ENCODE results near the gene LRRFIP2. TPM values are rescaled to one million over a fixed set of nuclear protein-coding genes. Genes with fewer than 3 reads are reported as not detected.

Gene LRRFIP2
- total RNA-seq, 1 experiment from 2014 or later = 48.7 TPM

DNA sequence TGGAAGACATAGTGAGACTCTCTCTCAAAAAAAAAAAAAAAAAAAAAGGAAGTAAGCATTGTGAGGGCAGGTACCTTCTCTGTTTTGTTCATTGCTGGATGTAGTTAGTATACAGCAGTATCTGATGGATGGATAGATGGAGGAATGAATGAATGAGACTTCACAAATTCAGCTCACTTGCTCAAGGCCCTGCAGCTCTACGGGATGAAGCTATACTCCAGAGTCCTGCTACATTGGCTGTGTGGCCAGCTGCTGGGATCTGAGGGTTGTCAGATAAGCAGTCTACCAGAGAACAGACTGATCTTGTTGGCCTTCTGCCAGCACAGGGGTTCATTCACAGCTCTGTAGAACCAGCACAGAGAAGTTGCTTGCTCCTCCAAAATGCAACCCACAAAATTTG is 146.1 kb downstream of the LRRFIP2 start:
- DNase-seq (ENCODE audit: low read depth) = no peak

DNA sequence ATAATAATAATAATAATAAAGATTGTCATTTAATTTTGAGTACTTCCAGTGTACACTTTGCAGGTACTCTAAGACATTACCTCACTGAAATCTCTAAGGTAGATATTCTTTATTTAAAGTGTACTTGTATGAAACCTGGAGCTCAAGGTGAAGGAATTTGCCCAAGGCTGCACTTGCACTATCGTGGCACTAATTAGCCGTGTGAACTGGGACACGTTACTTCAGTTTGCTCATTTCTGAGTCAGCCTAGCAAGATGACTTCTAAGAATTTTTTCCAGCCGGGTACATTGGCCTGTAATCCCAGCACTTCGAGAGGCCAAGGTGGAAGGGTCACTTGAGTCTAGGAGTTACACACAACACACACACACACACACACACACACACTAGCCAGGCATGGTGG is 147.5 kb downstream of the LRRFIP2 start:
- no peak for DNase-seq (ENCODE audit: low read depth)

GRCh38 chr3:37025561-37026335 is 148.6 kb downstream of the LRRFIP2 start:
- DNase-seq (ENCODE audit: low read depth) = no peak

GRCh38 chr3:37024820-37025405 is 149.5 kb downstream of the LRRFIP2 start:
- no peak for DNase-seq (ENCODE audit: low read depth)

- no peak for DNase-seq (ENCODE audit: low read depth)
These were observed 150.3 kb downstream of the LRRFIP2 start for GRCh38 chr3:37024092-37024491.

- no peak for DNase-seq (ENCODE audit: low read depth)
These were observed 156.7 kb downstream of the LRRFIP2 start for GRCh38 chr3:37017683-37018082.

DNA sequence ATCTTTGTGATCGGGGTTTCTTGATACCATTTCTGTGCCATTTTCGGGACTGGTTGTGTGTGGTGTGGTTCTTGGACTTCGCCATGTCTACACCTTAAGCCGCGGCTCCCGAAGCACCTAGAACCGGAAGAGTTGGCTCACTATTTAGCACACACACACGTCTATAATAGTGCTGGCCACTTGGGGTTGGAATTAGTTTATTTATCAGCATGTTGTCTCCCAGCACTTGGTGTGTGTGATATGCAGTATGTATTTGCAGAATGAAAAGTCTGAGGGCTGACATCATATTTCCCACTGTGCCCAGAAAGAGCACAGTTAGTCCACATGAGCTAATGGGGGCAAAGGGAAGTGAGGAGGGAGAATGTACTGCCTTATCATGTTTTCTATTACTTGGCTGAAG is 157.5 kb downstream of the LRRFIP2 start:
- DNase-seq (ENCODE audit: low read depth) = no peak

- no peak for DNase-seq (ENCODE audit: low read depth)
These were observed 158.7 kb downstream of the LRRFIP2 start for GRCh38 chr3:37015642-37016041.

- DNase-seq (ENCODE audit: low read depth) = no peak
These were observed 159.8 kb downstream of the LRRFIP2 start for GRCh38 chr3:37014620-37015019.

Small RNA genes lying within 50 kb of the gene (small RNA-seq; reads per million reads assigned to genes)
- gene RF00019 = not detected
- gene RNU6-1301P = not detected

Other genes starting within 250 kb of the LRRFIP2 start
- gene TRANK1, start 229.5 kb downstream of the LRRFIP2 start, total RNA-seq (2014; rRNA removed; shearing (Covaris generic)) = 0.97 and 1.4 TPM in 2 replicates
- gene EPM2AIP1, start 181.5 kb downstream of the LRRFIP2 start, total RNA-seq (2014; rRNA removed; shearing (Covaris generic)) = 7.2 and 9.8 TPM in 2 replicates
- 56.9 and 70.2 TPM in 2 replicates for gene MLH1, start 181.1 kb downstream of the LRRFIP2 start, total RNA-seq (2014; rRNA removed; shearing (Covaris generic))
- gene GOLGA4, start 68.7 kb upstream of the LRRFIP2 start, total RNA-seq (2014; rRNA removed; shearing (Covaris generic)) = 29.7 and 30.0 TPM in 2 replicates

Measured in HT1080 (cell line).